ENCODE data around the gene CCNY. TPM values are rescaled to one million over a fixed set of nuclear protein-coding genes. Genes with fewer than 3 reads are reported as not detected.

The CCNY gene
- total RNA-seq, 3 donors from 2014 or later: 48.6 to 64.4 (median 51.5) TPM

DNA sequence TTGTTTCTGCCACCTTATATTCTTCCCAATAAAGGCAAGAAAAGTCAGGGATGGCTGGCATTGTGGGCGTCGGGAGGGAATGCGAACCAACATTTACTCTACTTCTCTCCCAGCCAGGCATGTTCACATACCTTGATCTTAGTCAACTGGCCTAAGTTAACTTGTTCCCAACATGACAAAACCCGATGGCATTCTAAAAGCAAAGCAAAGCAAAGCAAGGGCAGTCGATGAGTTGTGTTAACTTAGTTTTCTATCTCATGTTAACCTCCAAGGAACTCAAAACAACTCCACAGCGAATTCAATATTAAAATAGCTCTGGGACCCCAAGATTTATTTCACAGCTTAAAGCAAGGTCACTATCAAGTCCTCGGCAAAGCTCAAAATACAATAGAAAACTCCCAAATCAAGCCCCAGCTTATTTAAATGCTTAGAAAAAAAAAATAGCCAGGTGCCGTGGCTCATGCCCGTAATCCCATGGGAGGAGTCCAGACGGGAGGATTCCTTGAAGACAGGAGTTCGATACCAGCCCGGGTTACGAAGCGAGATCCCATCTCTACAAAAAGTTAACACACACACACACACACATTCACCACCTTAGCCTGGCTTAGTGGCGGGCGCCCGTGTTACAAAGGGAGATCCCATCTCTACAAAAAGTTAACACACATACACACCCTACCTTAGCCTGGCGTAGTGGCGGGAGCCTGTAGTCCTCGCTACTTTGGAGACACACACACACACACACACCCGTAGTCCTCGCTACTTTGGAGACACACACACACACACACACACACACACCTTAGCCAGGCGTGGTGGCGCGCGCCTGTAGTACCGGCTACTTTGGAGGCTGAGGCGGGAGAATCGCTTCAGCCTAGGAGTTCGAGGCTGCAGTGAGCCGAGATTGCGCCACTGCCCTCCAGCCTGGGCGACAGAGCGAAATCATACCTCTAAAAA, 901 bp upstream of the CCNY start:
- intact Hi-C loops (cut with DNase I, micrococcal nuclease): no loop called here

DNA sequence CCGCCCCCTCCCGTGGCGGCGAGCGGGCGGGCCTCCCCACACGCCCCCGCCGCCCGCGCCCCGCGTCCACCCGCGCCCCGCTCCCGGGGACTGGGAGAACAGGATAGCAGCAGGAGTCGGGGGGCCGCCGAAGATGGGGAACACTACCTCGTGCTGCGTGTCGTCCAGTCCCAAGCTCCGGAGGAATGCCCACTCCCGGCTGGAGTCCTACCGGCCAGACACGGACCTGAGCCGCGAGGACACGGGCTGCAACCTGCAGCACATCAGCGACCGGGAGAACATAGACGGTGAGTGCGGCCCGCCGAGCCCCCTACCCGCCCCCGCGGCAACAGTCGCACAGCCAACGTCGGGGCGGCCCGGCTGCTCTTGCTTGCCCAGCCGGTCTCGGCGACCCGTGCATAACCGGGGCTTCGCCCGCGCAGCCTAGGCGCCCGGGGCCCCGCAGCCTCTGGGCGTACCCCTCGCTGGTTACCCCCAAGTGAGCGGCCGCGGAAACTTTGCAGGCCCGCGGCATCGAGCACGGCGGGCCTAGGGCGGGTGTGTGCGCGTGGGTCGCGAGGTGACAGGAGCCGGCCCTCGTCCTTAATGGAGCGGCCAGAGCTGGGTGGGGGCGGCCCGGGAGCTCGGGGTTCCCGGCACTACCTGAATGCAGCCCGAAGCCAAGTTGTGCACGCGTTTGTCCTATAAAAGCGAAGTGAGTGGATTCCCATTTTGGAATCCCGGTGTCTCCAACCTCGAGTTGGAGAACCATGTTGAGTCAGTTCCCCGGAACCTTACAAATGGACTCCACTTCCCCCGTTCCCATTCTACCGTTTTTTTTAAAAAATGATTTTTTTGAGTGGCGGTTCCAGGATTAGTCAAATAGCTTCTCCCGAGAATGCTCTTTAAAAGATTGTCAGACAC, 863 bp downstream of the CCNY start:
- no peaks in the 10 kb centered on the region for H3K36me3 ChIP-seq (ENCODE audit: low read depth)
- peak; percentile 33 for ATAC-seq
- no peaks in the 10 kb centered on the region for H3K9me3 ChIP-seq
- H3K4me3 ChIP-seq: peak overlapping the region; percentile 91
- H3K4me1 ChIP-seq (ENCODE audit: low read depth): peaks cover 16% of the 10 kb centered on the region
- intact Hi-C loops (cut with DNase I, micrococcal nuclease): no loop called here
- no peak for TF ChIP-seq CTCF (IDR thresholded peaks at IDR 0.05)
- peak; percentile 39 to 69 (median 68) for DNase-seq

More for the DNA sequence above, 901 bp upstream of the CCNY start:
- Histone ChIP-seq H3K36me3 (ENCODE audit: low read depth) (no peaks in the 10 kb centered on the region), H3K9me3 (no peaks in the 10 kb centered on the region), H3K4me3 (peak overlapping the region; percentile 91), H3K4me1 (ENCODE audit: low read depth) (peaks cover 16% of the 10 kb centered on the region)
- DNase-seq (peak; percentile 33 to 60 (median 56)), ATAC-seq (peak; percentile 48)
- no peak for TF ChIP-seq CTCF (IDR thresholded peaks at IDR 0.05)

- intact Hi-C loops (cut with DNase I, micrococcal nuclease): no loop called here
- TF ChIP-seq CTCF (IDR thresholded peaks at IDR 0.05): no peak
- Histone ChIP-seq H3K4me3 (no peak overlapping the region), H3K9me3 (no peaks in the 10 kb centered on the region), H3K4me1 (ENCODE audit: low read depth) (peaks cover 9% of the 10 kb centered on the region), H3K36me3 (ENCODE audit: low read depth) (no peaks in the 10 kb centered on the region)
- ATAC-seq: no peak
- no peak for DNase-seq
Observed at GRCh38 chr10:35339942-35340341, 3.6 kb downstream of the CCNY start.

DNA sequence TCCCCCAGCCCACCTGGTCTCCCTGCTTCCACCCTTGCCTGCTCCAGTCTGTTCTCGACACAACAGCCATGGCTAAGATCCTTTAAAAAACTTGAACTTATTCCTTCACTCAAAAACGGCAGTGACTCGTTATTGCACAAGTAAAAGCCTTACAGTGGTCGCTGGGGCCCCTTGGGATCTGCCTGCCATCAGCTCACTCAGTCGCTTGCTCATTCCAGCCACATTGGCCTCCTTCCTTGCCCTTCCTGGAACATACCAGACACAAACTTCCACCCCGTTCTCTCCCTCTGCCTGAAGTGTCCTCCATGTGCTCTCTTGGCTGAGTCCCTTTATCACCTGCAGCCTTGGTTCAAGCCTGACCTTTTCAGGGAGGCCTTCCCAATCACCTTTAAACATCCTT, 4.7 kb downstream of the CCNY start:
- H3K4me1 ChIP-seq (ENCODE audit: low read depth): peaks cover 9% of the 10 kb centered on the region
- intact Hi-C loops (cut with DNase I, micrococcal nuclease): no loop called here
- no peaks in the 10 kb centered on the region for H3K9me3 ChIP-seq
- H3K36me3 ChIP-seq (ENCODE audit: low read depth): no peaks in the 10 kb centered on the region
- H3K4me3 ChIP-seq: no peak overlapping the region
- ATAC-seq (no peak), DNase-seq (no peak)
- no peak for TF ChIP-seq CTCF (IDR thresholded peaks at IDR 0.05)

DNA sequence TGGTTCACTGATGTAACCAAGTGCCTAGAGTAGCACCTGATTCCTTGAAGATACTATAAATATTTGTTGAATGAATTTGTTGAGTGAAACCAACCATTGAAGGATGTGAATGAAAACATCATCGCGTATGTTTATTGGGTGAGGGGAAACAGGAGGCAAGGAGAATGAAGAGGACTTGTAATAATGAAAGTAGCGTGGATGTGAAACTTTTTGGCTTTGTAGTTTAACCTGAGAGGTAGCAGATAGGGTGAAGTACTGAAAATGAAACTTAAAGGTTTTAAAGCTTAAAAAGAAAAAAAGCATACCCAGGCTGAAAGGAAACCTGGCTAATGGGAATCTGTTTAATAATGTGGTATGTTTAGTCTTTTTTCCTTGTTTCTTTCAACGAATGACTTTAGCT, 5.2 kb downstream of the CCNY start:
- Histone ChIP-seq H3K9me3 (no peaks in the 10 kb centered on the region), H3K4me1 (ENCODE audit: low read depth) (peaks cover 9% of the 10 kb centered on the region), H3K4me3 (no peak overlapping the region), H3K36me3 (ENCODE audit: low read depth) (no peaks in the 10 kb centered on the region)
- DNase-seq (no peak), ATAC-seq (no peak)
- TF ChIP-seq CTCF (IDR thresholded peaks at IDR 0.05): no peak
- intact Hi-C loops (cut with DNase I, micrococcal nuclease): no loop called here

All from mucosa of descending colon (tissue), 3 donors.